ENCODE measurements around the gene RGL1.

RGL1 gene

DNA sequence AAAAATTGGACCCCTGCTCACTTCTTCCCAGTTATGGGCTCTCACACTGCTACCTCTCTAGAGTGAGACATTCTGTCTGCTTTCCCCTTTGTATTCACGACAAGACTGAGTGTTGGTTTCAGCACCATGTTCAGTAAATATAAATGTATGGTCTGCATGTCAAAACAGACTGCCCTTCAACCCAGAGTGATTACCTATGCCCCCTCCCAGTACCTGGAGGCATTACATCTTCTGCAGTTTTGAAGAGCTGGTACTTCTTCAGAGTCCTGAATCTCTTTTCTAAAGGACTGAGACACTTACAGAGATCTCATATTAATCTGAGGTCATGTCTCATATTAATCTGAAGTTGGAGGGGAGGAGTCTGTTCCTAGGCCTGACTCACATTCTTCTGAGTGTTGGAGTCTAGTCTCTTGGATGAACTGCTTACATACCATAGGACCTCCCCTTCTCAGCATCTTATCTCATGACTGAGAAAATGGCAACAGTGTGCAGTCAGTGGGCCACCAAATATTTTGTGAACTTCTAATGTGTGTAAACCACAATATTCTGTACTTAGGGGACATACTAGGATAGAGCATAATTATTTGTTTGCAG, 80.3 kb downstream of the RGL1 start:
- no peak for DNase-seq (ENCODE audit: extremely low read depth in 1 of 2, low read depth in 1 of 2)

DNA sequence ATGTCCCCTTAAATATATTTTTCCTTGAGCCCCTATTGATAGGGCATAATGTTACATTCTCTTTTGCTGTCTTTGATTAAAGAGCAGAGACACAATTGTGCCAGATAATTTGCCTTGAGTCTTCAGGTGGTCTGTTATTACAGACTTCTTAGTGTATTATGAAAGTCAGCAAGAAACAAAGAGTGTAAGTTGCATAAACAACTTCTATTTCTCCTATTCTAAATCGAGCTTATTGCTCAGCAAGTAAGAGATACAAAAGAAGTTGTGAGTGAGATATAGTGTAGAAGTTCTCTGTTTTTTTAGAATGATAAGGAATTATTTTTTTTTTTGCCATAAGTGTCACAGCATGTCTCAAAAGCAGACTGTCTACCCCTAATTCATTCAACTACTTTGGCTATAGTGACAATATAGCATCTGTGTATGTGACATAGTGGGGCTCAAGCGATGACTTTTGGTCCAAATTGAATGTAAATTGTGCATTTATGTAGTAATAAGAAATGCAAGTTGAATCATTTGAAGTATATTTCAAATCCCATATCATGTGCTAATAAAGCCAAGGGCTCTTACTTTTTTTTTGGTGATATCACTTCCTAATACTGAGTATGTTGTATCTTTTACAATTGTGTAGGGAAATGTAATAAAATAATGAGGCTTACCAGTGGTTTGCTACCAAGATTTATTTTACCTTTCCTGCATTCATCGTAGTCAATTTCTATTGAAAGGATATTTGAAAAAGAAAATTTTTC, 81.3 kb downstream of the RGL1 start:
- DNase-seq (ENCODE audit: extremely low read depth in 1 of 2, low read depth in 1 of 2), result no peak

DNA sequence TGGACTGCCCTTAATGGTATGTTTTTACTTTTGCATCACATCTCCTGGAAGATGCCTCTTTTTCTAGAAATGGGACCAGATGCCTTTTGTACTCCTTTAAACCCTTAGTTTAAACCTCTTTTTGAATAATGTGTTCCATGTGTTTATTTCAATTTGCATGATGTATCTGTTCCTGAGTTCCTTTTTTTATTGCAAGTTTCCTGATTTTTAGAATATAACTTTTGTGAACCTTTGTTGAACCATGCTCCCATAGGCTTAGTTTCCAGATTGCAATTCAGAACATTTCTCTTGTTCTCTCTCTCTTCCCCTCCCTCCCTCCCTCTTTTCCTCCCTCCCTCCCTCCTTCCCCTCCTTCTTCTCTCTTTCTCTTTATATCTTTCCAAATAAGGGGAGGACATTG, 81.9 kb downstream of the RGL1 start:
- DNase-seq (ENCODE audit: extremely low read depth in 1 of 2, low read depth in 1 of 2), result no peak

DNA sequence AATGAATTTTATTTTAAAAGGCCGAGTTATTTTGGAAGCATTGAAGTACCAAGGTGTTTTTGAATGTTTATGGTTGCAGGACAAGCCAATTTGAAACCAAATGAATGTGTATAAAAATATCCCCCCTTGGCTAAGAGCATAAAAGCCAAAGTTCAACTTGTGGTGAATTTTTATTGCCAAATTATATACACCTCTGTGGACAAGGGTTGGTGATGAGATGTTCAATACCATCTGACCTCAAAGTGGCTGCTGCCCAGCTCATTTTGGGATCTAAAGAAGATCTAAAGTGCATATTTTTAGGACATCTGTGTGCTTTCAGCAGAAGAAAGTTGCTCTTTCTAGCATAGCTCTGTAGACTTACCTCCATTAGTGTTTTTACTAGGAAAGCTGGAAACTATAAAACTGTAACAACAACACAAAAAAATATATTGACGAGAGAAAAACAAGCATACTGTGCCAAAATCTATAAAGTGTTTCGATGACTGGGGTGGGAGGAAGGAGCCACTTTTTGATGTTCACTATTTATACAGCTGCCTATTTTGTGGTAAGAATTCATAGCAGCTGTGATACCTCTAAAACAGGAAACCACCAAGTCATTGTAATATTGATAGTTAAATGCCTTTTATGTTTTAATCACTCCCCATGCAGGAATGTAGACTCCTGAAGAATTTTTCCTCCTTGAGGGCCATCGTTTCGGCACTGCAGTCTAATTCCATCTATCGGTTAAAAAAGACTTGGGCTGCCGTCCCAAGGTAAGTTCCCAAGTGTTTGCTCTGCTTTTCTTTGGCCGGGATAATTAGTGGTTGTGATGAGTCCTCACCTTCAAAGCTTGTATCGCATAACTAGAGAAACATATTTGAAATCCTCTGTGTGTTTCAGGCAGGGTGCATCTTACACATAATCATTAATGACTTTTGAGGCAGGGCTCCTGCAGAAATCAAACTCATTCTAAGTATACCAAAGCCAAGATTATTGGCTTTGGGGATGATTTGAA, 83.2 kb downstream of the RGL1 start:
- no peak for DNase-seq (ENCODE audit: extremely low read depth in 1 of 2, low read depth in 1 of 2)

DNA sequence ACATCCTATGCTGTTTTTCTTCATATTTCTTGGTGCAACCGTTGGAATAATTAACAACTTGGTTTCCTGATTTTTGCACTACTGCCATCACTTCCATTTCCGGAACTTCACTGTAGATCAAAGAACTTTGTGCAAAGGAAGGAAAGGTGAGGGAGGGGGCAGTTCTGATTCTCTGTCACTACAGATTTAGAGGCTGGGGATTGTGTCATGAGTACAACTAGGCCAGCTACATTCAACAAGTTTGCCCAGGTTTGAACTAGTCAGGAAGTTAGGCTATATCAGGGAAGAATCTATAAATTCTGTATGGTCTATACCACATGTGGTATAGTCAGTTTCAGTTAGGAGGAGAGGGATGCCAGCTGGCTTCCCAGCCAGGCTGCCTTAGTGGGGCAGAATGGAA, 84.2 kb downstream of the RGL1 start:
- no peak for DNase-seq (ENCODE audit: extremely low read depth in 1 of 2, low read depth in 1 of 2)

DNA sequence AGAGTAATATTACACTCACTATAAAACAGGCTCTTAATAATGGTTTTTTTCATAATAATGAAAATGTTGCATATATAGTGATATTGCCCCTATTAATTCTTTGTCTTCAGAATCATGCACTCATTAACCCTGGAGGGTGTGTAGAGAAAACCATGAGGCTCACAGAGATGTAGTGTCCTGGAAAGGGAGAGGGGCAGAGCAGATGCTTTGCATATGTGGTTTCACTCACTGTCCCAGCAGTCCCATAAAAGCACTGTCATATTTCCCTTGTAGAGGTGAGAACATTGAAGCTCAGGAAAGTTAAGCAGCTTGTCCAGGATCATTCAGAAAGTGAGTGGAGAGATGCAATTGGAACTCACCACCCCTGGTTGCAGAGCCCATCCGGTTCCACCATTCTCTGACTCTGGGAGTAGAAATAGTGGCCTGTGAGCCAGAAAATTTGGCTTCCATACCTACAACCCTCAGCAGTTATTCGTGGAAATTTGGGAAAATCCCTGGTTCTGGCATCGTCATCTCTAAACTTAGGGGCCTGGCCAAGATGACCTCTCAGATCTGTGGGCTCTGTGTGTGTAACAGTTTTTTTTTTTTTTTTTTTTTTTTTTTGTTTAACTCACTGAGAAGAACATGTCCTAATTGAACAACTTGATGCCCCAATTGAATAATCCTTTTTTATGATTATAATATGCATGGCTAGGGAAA, 86.4 kb downstream of the RGL1 start:
- no peak for DNase-seq (ENCODE audit: extremely low read depth in 1 of 2, low read depth in 1 of 2)

DNA sequence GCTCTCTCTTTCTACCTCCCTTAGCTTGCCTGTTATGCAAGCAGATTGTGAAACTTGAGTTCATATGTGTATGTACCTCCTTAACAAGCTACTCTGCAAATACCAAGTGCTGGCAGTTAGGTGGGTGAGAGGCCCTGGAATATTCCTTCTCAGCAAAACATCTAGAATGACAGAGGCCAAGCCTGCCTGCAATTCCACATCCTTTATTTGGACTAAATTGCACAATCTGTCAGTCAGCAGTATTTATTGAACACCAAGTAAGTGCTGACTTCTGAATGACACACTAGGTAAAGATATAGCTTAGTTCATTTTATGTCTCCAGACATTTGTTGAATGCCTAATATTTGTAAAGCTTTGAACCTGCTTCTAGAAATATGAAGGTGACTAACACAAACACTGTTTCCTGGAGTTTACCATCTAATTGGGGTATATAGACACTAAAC, 87.5 kb downstream of the RGL1 start:
- DNase-seq (ENCODE audit: extremely low read depth in 1 of 2, low read depth in 1 of 2), result no peak

DNA sequence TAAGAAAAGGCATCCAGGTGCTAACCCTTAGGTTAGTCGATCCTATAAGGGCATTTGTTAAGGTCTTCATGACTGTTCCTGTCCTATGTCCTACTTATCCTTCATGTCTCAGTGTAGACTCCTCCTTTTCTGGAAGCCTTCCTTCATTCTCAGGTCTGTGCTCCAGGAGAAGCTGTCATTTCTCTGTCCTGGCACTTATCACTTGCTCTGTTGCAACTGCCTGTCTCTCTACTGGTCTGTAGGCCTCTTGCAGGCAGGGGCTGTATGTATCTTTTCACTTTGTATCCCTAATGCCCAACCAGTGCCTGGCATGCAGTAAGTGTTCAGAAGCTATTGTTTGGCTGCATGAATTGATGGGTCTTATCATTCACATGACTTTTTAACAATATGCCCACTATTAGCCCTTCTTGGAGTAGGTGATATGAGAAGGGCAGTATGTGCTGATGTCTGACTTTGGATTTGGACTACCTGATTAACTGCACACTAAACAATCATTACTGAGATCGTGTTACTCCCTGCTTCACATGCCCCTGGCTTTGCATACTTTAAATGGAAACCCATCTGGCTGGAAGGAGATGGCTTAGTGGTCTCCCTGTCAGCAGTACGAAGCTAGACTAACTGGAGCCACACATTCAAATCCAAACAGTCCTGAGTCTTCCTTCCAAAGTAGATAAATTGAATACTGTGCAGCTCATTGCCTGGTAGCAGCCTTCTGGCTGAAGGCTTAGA, 88.8 kb downstream of the RGL1 start:
- DNase-seq (ENCODE audit: extremely low read depth in 1 of 2, low read depth in 1 of 2), result no peak

DNA sequence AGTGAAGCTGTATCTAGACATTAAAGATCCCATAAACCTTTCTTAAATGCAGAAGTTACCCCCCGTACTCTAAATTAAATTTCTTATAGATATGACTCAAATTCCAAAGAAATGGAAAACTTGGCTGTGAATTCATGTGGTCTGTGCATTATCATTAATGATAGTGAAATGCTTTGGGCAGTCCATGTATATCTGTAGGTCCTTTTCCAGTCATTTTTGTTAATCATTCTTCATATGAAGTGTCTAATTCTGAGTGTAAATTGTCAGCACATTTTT, 89.3 kb downstream of the RGL1 start:
- no peak for DNase-seq (ENCODE audit: extremely low read depth in 1 of 2, low read depth in 1 of 2)

DNA sequence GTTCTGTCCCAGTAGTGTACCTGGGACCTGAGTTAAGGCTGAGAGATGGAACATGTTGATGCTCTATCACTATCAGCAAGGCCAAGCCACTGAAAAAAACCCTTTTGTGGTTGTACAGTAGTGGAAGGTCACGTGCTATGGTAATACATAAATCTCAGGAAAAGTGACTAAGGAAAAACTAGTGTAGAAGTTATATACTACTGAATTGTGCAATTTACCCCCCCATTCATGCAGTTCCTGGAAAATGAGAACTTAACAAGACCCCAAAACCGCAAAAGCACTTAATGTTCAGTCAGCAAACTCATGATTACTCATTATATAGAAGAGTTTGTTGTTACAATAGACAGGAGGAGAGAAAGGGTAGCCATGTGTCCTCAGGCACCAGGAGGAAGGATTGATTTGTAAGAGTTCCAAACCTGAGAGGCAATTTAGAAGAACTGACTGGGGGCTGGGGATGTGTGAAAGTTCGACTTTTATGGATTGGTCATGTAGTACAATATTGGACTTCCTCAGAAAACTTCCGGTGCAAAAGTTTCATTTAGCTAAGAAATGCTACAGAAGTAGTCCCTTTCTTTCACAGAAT, 91.6 kb downstream of the RGL1 start:
- DNase-seq (ENCODE audit: extremely low read depth in 1 of 2, low read depth in 1 of 2), result no peak

DNA sequence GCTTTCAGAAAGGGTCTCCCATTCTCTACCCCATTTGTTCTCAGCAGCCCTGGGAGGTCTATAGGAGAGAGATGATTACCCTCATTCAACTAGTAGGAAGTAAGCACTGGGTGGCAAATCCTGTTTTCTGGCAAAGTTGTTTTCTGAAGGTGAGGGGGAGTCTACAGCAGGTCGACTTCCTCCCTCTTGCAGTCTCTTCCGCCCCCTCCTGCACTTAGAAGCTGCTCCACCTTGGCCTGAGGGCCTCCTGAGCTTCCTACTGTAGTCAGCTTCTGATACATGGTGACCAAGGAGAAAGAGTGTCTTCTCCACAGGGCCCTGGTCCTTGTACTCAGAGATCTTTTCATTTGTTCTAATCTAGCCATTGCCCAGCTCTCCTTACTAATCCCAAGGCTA, 93.1 kb downstream of the RGL1 start:
- DNase-seq (ENCODE audit: extremely low read depth in 1 of 2, low read depth in 1 of 2), result no peak

DNA sequence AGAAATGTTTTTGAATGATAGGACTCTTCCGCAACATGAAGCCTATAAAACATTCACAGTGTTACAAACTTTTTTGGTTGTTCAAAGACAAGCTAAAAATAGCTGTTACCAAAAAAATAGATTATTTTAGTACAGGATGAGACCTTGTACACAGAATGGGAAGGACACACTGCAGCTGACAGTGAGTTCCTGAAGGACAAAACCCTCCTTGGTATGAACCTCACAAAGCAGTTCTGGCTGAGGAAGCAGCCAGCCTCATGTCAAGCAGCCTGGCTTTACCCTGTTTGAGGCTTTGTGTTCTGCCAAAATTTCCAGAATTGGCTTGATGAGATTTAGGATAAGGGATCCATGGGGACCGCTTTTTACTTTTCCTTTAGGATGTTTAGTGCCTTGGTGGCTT, 93.7 kb downstream of the RGL1 start:
- DNase-seq (ENCODE audit: extremely low read depth in 1 of 2, low read depth in 1 of 2), result no peak

DNA sequence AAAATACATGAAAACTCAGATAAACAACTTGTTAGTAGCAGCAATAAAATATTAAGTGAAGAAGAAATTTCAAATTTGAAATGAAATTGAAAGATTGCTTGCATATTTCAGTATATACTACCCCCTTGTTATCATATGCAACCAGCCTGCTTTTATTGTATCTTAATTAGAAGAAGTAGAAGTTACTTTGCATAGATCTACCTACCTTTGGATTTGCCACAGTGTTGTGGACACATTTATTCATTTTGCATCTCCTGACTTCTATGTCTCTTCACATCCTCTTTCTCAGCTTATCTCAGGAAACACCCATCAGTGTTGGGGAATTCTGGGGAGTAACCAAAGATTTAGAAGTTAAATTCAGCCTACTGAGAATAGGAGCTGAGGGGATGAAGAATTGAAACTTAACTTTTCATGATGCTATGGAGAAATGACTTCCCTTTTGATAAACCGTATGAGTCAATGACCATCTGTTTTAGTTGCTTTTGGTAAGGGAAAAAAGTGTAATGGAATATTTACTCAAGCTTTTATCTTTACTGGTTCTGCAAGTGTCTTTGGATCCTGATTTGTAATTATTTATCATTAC, 96.9 kb downstream of the RGL1 start:
- no peak for DNase-seq (ENCODE audit: extremely low read depth in 1 of 2, low read depth in 1 of 2)

DNA sequence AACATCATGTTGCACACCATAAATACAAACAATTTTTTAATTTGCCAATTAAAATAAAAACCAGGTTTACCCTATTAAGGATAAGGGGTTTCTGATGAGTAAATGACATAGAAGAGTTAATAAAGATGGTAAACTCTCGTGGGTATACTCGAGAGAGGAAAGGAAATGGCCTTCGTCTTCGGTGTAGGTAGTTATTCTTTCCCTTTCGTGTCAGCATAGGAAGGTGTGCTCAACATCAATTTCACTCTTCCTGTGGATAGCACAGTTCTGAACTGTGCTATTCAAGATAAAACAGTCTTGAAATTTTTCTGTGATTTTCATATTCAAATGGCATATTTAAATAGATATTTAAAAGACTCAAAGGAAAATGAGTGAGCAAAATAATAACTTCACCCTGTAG, 98.2 kb downstream of the RGL1 start:
- no peak for DNase-seq (ENCODE audit: extremely low read depth in 1 of 2, low read depth in 1 of 2)

DNA sequence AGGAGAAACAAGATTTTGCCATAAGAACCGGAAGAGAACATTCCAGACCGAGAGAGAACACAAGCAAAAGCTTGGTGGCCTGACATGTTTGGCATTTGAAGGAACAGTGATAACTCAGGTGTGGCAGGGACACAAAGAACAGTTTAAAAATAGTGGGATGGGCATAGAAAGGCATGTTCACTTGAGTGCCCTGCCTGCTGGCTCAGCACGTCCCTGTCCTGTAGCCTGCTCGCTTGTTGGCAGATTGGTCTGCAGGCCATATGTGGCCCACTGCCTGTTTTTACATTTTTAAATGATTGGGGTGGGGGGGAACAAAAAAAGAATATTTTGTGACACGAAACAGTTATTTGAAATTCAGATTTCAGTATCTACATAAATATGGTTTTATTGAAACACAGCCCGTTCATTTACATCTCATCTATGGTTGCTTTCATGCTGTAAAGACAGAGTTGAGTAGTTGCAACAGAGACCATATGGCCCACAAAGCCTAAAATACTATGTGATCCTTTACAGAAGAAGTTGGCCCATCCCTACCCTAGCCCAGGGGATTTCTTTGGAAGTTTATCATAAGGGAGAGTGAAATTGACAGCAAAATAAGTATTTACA, 100.7 kb downstream of the RGL1 start:
- no peak for DNase-seq (ENCODE audit: extremely low read depth in 1 of 2, low read depth in 1 of 2)

DNA sequence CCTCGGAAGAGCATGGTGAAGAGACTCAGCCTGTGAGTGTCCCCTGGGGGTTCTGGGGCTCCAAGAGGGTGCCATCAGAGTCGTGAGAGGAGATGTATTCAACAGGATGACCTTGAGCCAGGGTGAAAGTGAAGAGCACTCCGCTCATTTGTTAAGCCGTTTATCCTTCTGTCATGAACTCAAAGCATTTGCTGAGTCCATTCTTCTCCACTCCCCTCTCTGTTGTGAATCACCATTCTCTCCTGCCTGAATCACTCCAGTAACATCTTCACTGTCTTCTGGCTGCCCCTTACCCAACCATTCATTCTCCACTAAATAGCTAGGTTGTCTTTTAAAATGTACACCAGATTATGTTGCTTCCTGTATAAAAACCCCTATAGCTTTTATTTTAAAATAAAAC, 102.2 kb downstream of the RGL1 start:
- DNase-seq (ENCODE audit: extremely low read depth in 1 of 2, low read depth in 1 of 2), result no peak

DNA sequence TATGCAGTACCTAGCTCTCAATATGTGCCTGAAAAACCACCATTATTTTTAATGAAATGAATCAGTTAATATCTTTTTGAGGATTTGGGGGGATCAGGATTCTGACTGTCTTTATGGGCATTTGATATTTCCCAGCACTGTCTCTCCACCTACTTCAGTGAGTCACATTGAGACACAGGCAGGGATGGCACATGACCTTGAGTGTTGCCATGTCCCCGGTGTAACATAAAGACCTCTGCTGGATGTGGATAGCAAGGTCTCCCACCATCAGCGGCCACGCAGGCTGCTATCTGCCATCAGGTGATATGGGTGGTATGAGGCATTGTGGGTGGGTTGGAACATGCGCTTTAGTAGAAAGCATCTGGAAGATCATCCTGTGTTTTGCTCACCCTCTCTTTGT, 103.2 kb downstream of the RGL1 start:
- DNase-seq (ENCODE audit: extremely low read depth in 1 of 2, low read depth in 1 of 2), result no peak

DNA sequence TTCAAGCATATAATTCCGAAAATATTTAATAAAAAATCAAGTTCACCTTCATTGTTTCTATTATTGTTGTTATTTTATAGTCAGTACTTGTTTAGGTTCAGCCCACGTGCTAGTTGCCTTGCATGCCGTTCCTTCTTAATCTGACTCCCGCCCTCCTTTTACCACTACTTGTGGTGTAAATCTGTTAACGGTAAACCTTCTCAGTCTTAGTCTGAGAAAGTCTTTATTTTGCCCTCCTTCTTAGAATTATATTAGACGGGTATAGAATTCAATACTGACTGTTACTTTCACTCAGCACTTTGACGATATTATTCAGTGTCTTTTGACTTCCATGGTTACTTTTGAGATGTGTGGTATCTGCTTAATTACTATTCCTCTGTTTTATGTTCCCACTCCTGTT, 104.8 kb downstream of the RGL1 start:
- no peak for DNase-seq (ENCODE audit: extremely low read depth in 1 of 2, low read depth in 1 of 2)

DNA sequence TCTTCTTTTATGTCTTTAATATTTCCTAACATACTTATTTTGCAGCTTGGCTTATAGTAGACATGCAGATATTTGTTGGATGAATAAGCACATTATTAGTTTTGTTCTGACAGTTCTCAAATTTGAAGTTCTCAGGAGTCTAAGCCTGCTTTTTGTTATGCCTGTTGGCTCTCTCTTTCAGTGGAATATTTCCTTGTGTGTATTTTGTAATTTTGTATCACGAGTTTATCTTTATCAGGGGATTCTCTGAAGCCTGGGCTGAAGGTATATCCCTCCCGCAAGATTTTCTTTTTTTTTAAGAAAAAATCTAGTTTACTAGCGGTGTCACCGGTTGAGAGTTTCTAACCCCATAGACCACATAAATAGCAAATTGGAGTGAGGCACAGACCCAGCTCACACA, 105.9 kb downstream of the RGL1 start:
- no peak for DNase-seq (ENCODE audit: extremely low read depth in 1 of 2, low read depth in 1 of 2)

DNA sequence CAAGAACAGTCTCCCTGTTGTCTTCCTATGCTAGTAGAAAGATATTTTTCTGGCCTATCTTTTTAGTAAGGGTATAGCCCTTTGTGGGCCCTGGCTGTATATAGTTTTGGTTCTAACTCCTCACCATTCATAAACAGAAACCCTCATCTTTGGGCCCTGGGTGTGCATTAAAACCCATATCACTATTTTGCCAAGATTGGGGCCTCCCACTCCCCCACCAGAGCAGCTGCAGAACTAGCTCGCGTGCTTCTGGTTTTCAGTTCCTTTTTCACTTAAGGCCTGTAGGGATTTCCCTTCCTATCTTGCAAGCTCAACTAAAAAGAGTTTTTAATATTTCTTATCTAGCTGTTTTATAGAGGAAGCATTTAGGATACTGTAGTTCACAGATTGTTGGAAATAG, 106.4 kb downstream of the RGL1 start:
- DNase-seq (ENCODE audit: extremely low read depth in 1 of 2, low read depth in 1 of 2), result no peak
